HG03175 (cell line): Measurements from ENCODE around the gene ASB2.

Experiments
- ATAC-seq: cut with Tn5 transposase; IDR thresholded peaks from one replicate; pipeline ENCODE4 v1.9.1; 2021; ENCODE audit warnings: mild to moderate bottlenecking, moderate library complexity; ENCODE audit not compliant: unreplicated experiment

ASB2 gene

GRCh38 chr14:93976477-93977057 lies at the start of gene ASB2:
Gene ASB2 (minus strand): TSS chr14:93976570. CDS start chr14:93964539, 12,031 bp downstream.
- peak; percentile 10 for ATAC-seq

DNA sequence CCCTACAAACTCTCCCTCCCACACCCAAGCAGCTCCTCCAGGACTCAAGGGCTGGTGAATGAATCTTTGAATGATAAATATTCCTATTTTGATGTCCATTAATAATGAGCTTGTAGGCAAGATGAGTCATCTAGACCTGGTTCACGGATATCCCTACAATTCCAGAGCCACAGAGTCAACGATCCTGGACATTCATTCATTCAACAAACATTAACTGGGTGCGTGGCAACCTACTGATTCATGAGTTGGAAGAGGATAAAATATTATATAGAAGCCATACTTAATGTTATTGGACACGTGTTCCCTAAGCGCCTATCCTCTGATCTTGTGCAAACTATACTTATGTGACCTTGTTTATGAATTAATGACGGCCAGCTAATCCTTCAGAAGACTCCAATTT lies 49.4 kb upstream of the ASB2 start:
- no peak for ATAC-seq

- no peak for ATAC-seq
These were observed 48.2 kb upstream of the ASB2 start for GRCh38 chr14:94024549-94024948.

- ATAC-seq = no peak
These were observed 46.4 kb upstream of the ASB2 start for GRCh38 chr14:94022532-94023411.

DNA sequence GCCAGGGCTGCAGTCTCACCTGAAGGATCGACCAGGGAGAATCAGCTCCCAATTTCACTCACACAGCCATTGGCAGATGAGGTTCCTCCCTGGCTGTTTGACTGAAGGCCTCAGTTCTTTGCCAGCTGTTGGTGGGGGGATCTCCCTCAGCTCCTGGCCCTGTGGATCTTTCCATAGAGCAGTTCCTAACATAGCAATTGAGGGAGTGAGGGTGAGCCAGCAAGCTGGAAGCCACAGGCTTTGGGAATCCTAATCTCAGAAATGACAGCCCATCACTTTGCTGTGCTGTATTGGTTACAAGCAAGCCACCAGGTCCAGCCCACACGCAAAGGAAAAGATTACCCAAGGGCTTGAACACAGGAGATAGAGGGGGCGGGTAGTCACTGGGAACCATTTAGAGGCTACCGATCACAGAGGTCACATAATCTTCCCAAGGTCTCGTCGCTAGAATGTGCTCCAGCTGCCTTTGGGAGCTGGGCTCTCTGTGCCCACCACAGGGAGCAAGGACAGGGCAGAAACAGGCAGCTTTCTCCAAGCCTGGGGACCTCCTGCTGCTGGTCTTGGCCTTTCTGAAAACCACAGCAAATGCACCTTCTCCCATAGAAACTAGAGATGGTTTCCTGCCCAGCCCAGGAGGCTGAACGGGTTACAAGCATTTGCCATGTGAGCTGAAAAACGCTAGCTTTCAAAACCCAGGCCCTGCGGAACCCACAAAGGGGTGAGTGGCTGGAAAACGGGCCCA lies 45.2 kb upstream of the ASB2 start:
- no peak for ATAC-seq

- no peak for ATAC-seq
These were observed 44.6 kb upstream of the ASB2 start for GRCh38 chr14:94021001-94021400.

DNA sequence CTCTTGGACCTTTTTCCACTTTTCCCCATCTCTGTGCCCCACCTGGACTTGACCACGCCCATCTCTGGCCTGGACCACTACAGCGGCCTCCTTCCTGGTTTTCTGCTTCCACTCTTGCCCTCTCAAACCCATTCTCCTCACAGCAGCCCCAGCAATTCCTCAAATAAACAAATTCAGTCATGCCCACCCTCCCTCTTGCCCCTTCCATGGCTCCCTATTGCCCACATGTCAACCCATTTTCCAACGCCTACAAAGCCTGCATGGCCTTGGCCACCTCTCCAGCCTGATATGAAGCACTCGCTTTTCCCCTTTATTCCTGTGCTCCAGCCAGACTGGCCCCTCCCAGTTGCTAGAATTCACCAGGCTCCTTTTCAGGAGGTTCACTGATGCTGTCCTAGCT lies 43.9 kb upstream of the ASB2 start:
- ATAC-seq = no peak

GRCh38 chr14:94019329-94019728 lies 43.0 kb upstream of the ASB2 start:
- ATAC-seq = no peak

DNA sequence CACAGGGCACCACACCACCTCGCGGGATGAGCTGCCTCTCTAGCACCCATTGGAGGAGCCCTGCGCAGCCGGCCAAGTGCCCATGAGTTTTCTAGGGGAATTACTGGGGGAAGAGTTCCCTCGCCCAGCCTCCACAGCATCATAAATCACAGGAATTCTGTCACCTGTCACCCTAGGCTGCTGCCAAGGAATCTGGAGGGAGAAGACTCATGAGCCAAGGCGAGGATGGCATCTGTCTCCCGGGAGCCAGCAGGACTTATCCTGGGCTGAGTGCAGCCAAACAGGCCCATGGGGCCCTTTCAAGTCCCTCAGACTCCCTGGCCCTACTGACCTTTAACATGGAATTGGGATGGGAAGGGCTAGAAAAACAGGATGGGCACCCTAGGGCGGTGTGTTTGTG lies 41.9 kb upstream of the ASB2 start:
- ATAC-seq = no peak

DNA sequence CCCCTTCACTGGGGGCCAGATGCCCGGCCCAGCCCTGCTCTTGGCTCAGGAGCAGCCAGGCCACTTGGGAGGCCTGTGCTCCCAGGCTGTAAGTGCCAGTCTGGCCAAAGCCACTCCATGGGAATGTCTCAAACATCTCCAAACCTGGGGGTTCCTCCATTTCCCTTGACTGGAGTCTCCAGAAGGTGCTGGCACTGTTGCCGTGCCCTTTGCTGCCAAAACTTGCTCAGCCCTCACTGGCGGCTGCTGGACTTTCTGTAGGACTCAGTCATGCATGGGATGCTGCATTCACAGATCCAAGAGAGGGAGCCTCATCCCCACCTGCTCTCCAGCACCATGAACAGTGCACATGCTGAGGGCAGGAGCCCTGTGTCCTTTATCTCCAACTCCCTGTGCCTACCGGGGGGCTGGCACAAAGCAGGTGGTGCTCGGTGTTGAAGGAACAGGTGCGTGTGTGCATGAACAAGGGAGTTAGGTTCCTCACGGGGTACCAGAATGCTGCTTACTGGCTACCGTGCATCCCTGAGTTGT lies 40.1 kb upstream of the ASB2 start:
- ATAC-seq = no peak

- ATAC-seq = no peak
These were observed 38.9 kb upstream of the ASB2 start for GRCh38 chr14:94015223-94015622.

DNA sequence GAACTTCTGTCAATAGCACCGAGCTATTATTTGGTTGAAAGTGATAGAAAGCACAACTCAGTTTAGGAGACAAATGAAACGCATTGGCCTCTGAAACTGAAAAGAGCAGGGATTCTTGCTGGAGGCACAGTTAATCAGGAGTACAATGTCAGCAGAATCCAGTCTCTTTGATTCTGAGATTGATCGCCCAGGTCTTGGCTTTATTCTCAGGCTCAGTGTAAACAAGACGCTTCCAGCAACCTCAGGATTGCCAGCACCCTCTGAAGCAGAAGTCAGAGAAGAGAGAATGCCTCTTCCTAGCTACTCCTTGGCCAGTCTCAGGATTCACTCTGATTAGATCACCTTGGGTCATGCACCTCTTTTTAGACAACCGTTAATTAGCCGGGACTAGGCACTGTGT lies 38.0 kb upstream of the ASB2 start:
- ATAC-seq = no peak

DNA sequence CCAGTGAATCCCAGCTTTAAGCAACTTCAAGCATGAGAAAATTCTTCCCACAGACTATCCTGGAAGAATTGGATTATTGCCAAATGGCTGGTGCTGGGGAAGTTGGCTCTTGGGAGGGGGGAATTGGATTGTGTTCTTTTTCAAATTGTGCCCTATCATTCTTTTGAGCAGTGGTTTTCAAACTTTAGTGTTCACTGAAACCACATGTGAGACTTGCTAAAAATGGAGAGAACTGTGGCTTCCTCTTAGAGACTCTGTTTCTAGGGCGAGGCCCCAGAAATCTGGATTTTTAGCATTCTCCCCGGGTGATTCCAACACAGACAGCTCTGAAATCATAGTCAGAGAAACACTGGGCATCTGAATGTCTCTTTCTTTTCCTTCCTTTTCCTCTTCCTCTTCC lies 35.4 kb upstream of the ASB2 start:
- ATAC-seq = no peak

- no peak for ATAC-seq
These were observed 34.3 kb upstream of the ASB2 start for GRCh38 chr14:94010625-94011024.

- peak; percentile 45 for ATAC-seq
These were observed 33.4 kb upstream of the ASB2 start for GRCh38 chr14:94009767-94010166.

DNA sequence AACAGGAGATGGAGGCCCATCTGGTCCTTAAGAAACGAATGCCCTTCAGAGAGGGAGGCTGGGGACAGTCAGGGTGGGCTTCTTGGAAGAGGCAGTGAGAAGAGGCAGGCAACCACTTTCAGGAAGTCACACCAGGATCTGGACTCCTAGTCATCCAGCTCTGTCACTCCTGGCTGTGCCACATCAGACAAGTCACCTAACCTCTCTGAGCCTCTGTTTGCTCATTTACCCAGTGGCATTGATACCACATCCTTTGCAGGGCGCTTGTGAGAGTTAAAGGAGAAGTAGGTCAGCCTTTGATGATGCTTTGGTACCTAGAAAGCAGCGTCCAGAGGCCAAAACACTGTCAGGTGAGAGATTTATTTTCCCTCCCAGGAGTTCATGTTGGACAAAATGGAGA lies 31.9 kb upstream of the ASB2 start:
- no peak for ATAC-seq

DNA sequence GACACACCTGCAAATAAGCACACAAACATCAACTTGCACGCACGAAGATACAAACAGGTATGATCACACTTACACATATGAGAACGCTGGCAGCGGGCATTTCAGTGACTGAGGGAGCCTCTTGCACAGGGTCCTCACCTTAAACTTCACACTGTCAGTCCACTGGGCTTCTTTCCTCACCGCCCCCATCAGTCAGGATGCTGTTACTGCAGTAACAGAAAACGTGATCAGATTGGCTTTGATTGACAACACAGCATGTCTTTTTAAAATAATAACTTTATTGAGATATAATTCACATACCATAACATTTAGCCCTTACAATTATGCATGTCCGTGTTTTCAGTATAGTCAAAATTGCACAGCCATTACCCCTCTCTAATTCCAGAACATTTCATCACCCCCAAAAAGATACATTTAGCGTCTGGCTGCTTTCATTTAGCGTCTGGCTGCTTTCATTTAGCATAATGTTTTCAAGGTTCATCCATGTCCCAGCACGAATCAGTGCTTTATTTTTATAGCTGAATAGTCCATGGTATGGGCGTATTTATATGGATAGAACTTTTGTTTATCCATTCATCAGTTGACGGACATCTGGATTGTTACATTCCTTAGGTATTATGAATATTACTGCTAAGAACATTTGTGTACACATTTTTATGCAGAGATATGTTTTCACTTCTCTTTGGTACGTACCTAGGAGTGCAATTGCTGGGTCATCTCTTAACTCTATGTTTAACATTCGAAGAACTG lies 29.1 kb upstream of the ASB2 start:
- ATAC-seq = no peak

GRCh38 chr14:94004015-94004414 lies 27.6 kb upstream of the ASB2 start:
- ATAC-seq = no peak

DNA sequence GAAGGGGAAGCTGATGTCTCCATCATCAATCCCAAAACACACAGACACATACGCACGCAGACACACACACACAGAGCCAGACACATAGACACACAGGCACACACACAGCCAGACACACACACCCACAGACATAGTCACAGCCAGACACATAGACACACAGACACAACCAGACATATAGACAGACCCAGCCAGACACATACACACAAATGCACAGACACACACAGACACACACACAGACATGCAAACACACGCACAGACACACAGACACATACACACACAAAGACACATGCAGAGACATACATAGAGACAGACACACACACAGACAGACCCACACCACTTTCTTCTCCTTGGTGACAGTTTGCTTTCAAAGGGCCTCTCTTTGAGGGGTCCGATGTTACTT lies 27.0 kb upstream of the ASB2 start:
- ATAC-seq = no peak

- ATAC-seq = peak; percentile 59
These were observed 25.4 kb upstream of the ASB2 start for GRCh38 chr14:94001501-94002396.
